Body of pancreas (tissue), 4 donors: ENCODE data around the gene TRIP13. TPM values are rescaled to one million over a fixed set of nuclear protein-coding genes. Genes with fewer than 3 reads are reported as not detected.

Experiments
- ATAC-seq: fragments of 150-250 bp; one replicate; pipeline ENCODE4 v1.9.1; 2016
- DNase-seq, 4 donors: peaks; one replicate each; pipeline ENCODE4 v3.0.0-alpha.2; 2019
- H3K27ac ChIP-seq, 4 donors: fragments of 200-600 bp; sonication (generic); 1 replicate in 3 of 4; 2 replicates in 1 of 4; pipeline versions ENCODE4 v1.5.1 to v1.6.1; 2016 to 2019; ENCODE audit warnings: mild to moderate bottlenecking in 1 of 4, mixed read lengths in 1 of 4, moderate library complexity in 1 of 4
- H3K27me3 ChIP-seq, 2 donors: fragments of 200-600 bp; sonication (generic); one replicate each; pipeline ENCODE4 v1.6.0; 2016; ENCODE audit warnings: mild to moderate bottlenecking in 1 of 2
- H3K36me3 ChIP-seq, 2 donors: fragments of 200-600 bp; sonication (generic); replicated peaks in 1 of 2; 2 replicates each; pipeline ENCODE4 v1.5.1; 2016; ENCODE audit warnings: low read depth in 2 of 2; ENCODE audit not compliant: insufficient read depth in 1 of 2
- H3K4me1 ChIP-seq: fragments of 200-600 bp; sonication (generic); one replicate; pipeline ENCODE4 v1.6.0; 2016
- H3K4me3 ChIP-seq, 2 donors: fragments of 200-600 bp; sonication (generic); 1 replicate in 1 of 2; 2 replicates in 1 of 2; pipeline ENCODE4 v1.5.1; 2016 to 2019
- H3K9me3 ChIP-seq, 3 donors: fragments of 200-600 bp; sonication (generic); 1 replicate in 2 of 3; 2 replicates in 1 of 3; pipeline ENCODE4 v1.5.1; 2016
- CTCF ChIP-seq, 7 experiments: fragments of 450-650 bp in 4 of 7; fragments of 200-600 bp in 3 of 7; sonication (generic) in 3 of 7; IDR thresholded peaks; one replicate each; pipeline ENCODE4 v1.5.1; 2016 to 2019; ENCODE audit warnings: antibody characterized with exemption in 7 of 7
- POLR2A ChIP-seq, 3 donors: fragments of 450-650 bp; IDR thresholded peaks; one replicate each; pipeline ENCODE4 v1.6.1; 2016; ENCODE audit warnings: antibody characterized with exemption in 3 of 3, mild to moderate bottlenecking in 2 of 3
- WGBS, 2 donors: methylation state at CpG; one replicate each; pipeline ENCODE4 v1.1.5; 2017; 5-methylcytosine and 5-hydroxymethylcytosine counted together
- intact Hi-C: fragments of 100-400 bp; cut with DNase I; formaldehyde crosslinking; loops from one replicate; pipeline ENCODE4 v1.15.1; 2023
- total RNA-seq, 2 donors: library from RNA; depleted of rRNA; stranded (reverse); fragments of >200 nt; gene quantifications; one replicate each; pipeline ENCODE4 v1.1.0, GENCODE V29; 2016

TRIP13 gene
- total RNA-seq, 2 donors from 2014 or later = 1.3 TPM

DNA sequence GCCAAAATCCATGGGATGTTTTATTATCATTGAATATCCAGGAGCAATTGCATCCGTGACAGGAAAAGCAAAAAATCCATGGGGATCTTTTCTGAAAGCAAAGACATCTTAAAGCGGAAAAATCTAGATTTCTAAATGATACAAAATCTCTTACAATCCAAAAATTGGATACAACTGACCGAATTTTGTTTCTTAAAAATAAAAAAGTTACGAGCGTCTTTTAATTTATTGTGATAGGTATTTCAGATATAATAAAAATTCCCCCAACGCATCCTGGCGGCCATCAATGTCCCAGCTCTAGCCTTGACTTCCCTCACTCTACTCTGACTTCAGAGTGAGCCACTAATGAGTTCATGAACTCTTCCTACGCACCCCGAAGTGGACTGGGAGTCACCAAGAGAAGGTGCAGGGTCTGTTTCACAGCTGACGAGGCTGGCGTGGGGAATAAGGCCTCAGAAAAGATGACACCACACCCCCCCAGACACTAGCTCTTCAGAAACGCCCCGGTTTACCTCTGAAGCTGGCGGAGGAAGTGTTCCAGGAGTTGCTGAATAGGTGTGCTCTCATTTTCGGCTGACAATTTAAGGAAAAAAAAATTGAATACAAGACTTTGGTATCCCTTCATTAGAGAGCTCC, 3.5 kb upstream of the TRIP13 start:
- intact Hi-C loops = no loop called here
- ATAC-seq = no peak
- peaks cover 13 to 31% of the 10 kb centered on the region in 2 donors for H3K36me3 ChIP-seq
- H3K27me3 ChIP-seq = no peaks in the 10 kb centered on the region
- DNase-seq = no peak
- H3K4me3 ChIP-seq = no peak overlapping the region
- H3K9me3 ChIP-seq = no peaks in the 10 kb centered on the region
- H3K27ac ChIP-seq = no peak overlapping the region
- peaks cover 17% of the 10 kb centered on the region for H3K4me1 ChIP-seq
- WGBS, 2 donors = 95 to 96% methylated on average over 15 of the region's 15 CpGs
- TF ChIP-seq POLR2A (IDR thresholded peaks at IDR 0.05) (no peak), CTCF (IDR thresholded peaks at IDR 0.05) (no peak)

GRCh38 chr5:891117-891836, 1.4 kb upstream of the TRIP13 start:
- peaks cover 17% of the 10 kb centered on the region for H3K4me1 ChIP-seq
- peaks cover 9 to 27% of the 10 kb centered on the region in 2 donors for H3K36me3 ChIP-seq
- DNase-seq (no peak), ATAC-seq (no peak)
- intact Hi-C loops = no loop called here
- peak overlapping the region in 2 of 4 donors; percentile 84 to 90 for H3K27ac ChIP-seq
- no peak for TF ChIP-seq POLR2A (IDR thresholded peaks at IDR 0.05)
- no peak for TF ChIP-seq CTCF (IDR thresholded peaks at IDR 0.05)
- no peaks in the 10 kb centered on the region for H3K9me3 ChIP-seq
- no peak overlapping the region for H3K4me3 ChIP-seq
- WGBS, 2 donors = 77 to 89% methylated on average over 32 to 34 of the region's 34 CpGs
- H3K27me3 ChIP-seq = no peaks in the 10 kb centered on the region

DNA sequence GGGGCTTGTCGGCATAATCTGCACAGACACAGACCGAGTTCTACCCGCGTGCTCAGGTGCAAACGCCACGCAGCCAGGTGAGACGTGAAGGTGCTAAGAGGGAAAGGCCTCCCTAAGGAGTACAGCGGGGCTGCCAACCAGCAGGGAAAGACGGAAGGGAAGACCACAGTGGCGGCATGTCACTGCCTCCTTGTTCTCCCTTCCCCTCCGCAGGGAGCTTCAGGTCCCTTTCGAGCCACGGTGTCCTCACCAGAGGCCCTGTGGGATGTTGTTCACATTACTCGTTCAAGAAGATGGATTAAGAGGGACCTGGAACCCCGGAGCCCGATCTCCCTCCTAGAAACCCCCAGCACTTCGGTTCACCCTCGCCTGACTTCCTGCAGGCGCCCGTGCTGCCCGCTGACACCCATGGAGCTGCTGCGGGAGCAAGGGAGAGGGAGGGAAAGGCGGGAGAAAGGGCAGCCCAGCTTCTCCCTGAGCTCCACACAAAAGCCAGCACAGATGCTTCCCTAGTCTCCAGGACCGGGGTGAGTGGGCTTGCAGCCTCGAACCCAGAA, 769 bp upstream of the TRIP13 start:
- Histone ChIP-seq H3K36me3 (peaks cover 3 to 21% of the 10 kb centered on the region in 2 donors), H3K9me3 (no peaks in the 10 kb centered on the region), H3K4me1 (peaks cover 17% of the 10 kb centered on the region), H3K27ac (peak overlapping the region; percentile 57 to 90 (median 77)), H3K4me3 (peak overlapping the region; percentile 51 to 87), H3K27me3 (no peaks in the 10 kb centered on the region)
- intact Hi-C loops = no loop called here
- ATAC-seq = peak; percentile 38
- peak in 2 of 4 donors; percentile 22 to 28 for DNase-seq
- TF ChIP-seq POLR2A (IDR thresholded peaks at IDR 0.05) (no peak), CTCF (IDR thresholded peaks at IDR 0.05) (no peak)
- WGBS, 2 donors = 10 to 17% methylated on average over 24 to 25 of the region's 25 CpGs

GRCh38 chr5:893137-893506, 438 bp downstream of the TRIP13 start:
- 0 to 3% methylated on average over 1 to 31 of the region's 31 CpGs for WGBS, 2 donors
- intact Hi-C loops = no loop called here
- H3K27me3 ChIP-seq = no peaks in the 10 kb centered on the region
- no peaks in the 10 kb centered on the region for H3K9me3 ChIP-seq
- peaks cover 17% of the 10 kb centered on the region for H3K4me1 ChIP-seq
- ATAC-seq (no peak), DNase-seq (no peak)
- peak overlapping the region; percentile 13 to 87 for H3K4me3 ChIP-seq
- H3K36me3 ChIP-seq = peaks cover 0 to 11% of the 10 kb centered on the region in 2 donors
- no peak overlapping the region for H3K27ac ChIP-seq
- TF ChIP-seq CTCF (IDR thresholded peaks at IDR 0.05) (no peak), POLR2A (IDR thresholded peaks at IDR 0.05) (no peak)
